ENCODE results near the gene BCO1. TPM values are rescaled to one million over a fixed set of nuclear protein-coding genes. Genes with fewer than 3 reads are reported as not detected.
A peak's percentile ranks its signal among the peaks of the same experiment; 100 is the strongest.

BCO1 gene
- total and polyA plus RNA-seq, 11 donors: 0.70 to 0.75 TPM; not detected in 9

DNA sequence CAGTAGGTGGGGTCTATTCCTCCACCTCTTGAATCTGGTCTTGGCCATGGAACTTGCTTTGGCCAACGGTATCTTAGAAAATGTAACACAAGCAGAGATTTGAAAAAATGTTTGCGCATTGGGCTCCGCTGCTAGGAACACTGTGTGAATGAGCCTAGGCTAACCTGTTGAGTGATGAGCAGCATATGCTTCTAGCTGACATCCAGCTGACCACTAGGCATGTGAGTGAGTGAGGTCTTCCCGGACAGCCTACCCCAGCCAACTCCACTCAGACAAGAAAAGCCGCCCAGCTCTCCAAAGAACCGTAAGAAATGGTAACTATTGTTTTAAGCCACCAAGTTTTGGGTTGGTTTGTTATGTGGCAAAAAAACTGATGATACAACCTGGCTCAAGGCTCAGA is 31.4 kb upstream of the BCO1 start:
- DNase-seq: no peak
- ATAC-seq: peak in 1 of 4 donors; percentile 74
- no peaks in the 10 kb centered on the region for H3K36me3 ChIP-seq
- peaks cover 0 to 5% (median 0%) of the 10 kb centered on the region in 12 donors for H3K4me1 ChIP-seq
- H3K9me3 ChIP-seq: no peaks in the 10 kb centered on the region
- WGBS, 4 donors: 30 to 57% (median 48%) methylated on average over 5 to 6 of the region's 6 CpGs
- peaks cover 0 to 11% (median 0%) of the 10 kb centered on the region in 9 donors for H3K27me3 ChIP-seq
- H3K4me3 ChIP-seq: no peak overlapping the region
- TF ChIP-seq, protein P1, sequence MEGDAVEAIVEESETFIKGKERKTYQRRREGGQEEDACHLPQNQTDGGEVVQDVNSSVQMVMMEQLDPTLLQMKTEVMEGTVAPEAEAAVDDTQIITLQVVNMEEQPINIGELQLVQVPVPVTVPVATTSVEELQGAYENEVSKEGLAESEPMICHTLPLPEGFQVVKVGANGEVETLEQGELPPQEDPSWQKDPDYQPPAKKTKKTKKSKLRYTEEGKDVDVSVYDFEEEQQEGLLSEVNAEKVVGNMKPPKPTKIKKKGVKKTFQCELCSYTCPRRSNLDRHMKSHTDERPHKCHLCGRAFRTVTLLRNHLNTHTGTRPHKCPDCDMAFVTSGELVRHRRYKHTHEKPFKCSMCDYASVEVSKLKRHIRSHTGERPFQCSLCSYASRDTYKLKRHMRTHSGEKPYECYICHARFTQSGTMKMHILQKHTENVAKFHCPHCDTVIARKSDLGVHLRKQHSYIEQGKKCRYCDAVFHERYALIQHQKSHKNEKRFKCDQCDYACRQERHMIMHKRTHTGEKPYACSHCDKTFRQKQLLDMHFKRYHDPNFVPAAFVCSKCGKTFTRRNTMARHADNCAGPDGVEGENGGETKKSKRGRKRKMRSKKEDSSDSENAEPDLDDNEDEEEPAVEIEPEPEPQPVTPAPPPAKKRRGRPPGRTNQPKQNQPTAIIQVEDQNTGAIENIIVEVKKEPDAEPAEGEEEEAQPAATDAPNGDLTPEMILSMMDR (IDR thresholded peaks at IDR 0.05): no peak
- TF ChIP-seq POLR2A (IDR thresholded peaks at IDR 0.05): no peak
- H3K27ac ChIP-seq: no peak overlapping the region
- intact Hi-C loops (cut with DNase I): loop anchor here (5.0 to 10.0 kb wide), 8 partner anchors 60 to 530 kb away; partner anchors contain the start of gene GAN (in 4 of the 10)

DNA sequence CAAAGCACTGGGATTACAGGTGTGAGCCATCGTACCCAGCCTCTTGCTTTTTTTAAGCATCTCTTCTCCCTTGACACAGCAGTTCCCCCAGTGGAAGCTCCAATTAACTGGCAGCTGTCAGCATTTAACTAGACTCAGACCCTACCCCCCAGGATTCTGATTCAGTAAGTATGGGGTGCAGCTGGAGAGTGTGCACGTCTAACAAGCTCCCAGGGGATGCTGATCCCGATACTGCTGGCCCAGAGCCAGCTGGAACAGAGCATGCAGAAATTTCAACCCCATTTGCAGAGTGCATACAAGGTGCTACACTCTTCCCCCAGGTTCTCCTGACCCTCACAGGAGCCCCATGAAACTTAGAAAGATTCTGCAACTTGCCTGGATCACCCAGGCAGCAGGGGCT is 27.7 kb upstream of the BCO1 start:
- intact Hi-C loops (cut with DNase I): no loop called here
- Histone ChIP-seq H3K27me3 (peaks cover 0 to 15% (median 0%) of the 10 kb centered on the region in 9 donors), H3K9me3 (no peaks in the 10 kb centered on the region), H3K4me3 (no peak overlapping the region), H3K36me3 (no peaks in the 10 kb centered on the region), H3K27ac (no peak overlapping the region), H3K4me1 (no peaks in the 10 kb centered on the region)
- 22 to 39% (median 31%) methylated on average over 3 of the region's 3 CpGs for WGBS, 4 donors
- ATAC-seq: no peak
- TF ChIP-seq, protein P1 (IDR thresholded peaks at IDR 0.05): no peak
- TF ChIP-seq POLR2A (IDR thresholded peaks at IDR 0.05): no peak
- DNase-seq: no peak

- 55 to 73% (median 68%) methylated on average over 8 to 11 of the region's 11 CpGs for WGBS, 4 donors
- Histone ChIP-seq H3K4me3 (no peak overlapping the region), H3K27me3 (peaks cover 0 to 15% (median 0%) of the 10 kb centered on the region in 9 donors), H3K27ac (no peak overlapping the region), H3K36me3 (no peaks in the 10 kb centered on the region), H3K4me1 (no peaks in the 10 kb centered on the region), H3K9me3 (no peaks in the 10 kb centered on the region)
- DNase-seq: no peak
- no peak for TF ChIP-seq POLR2A (IDR thresholded peaks at IDR 0.05)
- TF ChIP-seq, protein P1 (IDR thresholded peaks at IDR 0.05): no peak
- ATAC-seq: no peak
- intact Hi-C loops (cut with DNase I): no loop called here
Observed at GRCh38 chr16:81212830-81213465, 25.5 kb upstream of the BCO1 start.

GRCh38 chr16:81214745-81215166 is 23.7 kb upstream of the BCO1 start:
- 47 to 56% (median 53%) methylated on average over 12 to 15 of the region's 15 CpGs for WGBS, 4 donors
- ATAC-seq (peak in 1 of 4 donors; percentile 44), DNase-seq (no peak)
- peaks cover 0 to 15% (median 0%) of the 10 kb centered on the region in 9 donors for H3K27me3 ChIP-seq
- H3K4me3 ChIP-seq: no peak overlapping the region
- no peaks in the 10 kb centered on the region for H3K36me3 ChIP-seq
- no peak overlapping the region for H3K27ac ChIP-seq
- no peaks in the 10 kb centered on the region for H3K9me3 ChIP-seq
- no peaks in the 10 kb centered on the region for H3K4me1 ChIP-seq
- no peak for TF ChIP-seq POLR2A (IDR thresholded peaks at IDR 0.05)
- TF ChIP-seq, protein P1 (IDR thresholded peaks at IDR 0.05): peak in 5 of 12 donors; percentile 11 to 32 (median 24)
- intact Hi-C loops (cut with DNase I): no loop called here

All from heart left ventricle (tissue), 16 donors.